ENCODE results near the gene SLC12A4.
"Not testable (repeated sequence)": the region's sequence is repeated elsewhere in the genome, so short reads cannot be mapped to it uniquely, and the experiment has no call there.

SLC12A4 gene

DNA sequence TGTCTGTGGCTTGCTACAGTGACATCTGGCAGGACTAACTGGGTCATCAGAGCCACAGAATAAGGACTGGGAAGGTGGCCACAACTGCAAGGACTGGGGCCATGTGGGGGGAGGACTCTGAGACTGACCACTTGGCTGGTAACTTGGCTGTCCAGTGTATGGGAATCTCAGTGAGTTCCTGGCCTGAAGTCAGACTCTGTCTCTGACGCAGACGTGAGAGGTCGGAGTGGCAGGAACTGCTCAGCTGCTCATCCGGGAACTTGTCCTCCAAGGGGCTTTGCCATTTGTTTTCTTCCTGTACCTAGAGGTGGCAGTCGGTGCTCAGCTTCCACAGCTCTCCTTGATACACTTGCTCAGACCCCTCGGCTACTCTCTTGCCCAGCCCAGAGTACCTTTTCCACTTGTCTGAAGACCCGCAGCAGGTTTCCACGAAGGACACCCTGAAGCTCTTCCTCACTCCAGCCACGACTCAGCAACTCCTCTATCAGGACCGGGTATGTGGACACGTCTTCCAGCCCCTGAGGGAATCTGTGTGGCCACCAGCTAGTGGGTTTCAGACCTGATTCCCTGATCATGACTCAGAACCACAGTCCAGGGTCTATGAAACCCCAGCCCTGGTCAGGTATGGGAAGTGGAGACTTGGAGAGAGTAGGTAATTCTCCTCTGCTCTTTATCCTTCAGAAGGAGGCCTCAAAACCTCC lies 19.2 kb upstream of the SLC12A4 start:
- no peak for DNase-seq

DNA sequence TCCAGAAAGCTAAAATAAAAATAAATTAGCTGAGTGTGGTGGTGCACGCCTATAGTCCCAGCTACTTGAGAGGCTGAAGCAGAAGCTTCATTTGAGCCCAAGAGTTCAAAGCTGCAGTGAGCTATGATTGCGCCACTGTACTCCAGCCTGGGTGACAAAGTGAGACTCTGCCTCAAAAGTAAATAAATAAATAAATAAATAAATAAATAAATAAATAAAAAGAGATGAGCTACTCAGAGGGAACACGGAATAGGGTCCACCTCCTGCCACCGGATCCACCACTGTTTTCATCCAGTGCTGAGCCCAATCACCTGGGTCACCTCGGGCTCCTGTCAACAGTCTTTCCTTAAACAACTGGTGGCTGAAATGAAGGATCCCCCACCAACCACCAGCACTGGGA lies 18.5 kb upstream of the SLC12A4 start:
- no peak for DNase-seq

DNA sequence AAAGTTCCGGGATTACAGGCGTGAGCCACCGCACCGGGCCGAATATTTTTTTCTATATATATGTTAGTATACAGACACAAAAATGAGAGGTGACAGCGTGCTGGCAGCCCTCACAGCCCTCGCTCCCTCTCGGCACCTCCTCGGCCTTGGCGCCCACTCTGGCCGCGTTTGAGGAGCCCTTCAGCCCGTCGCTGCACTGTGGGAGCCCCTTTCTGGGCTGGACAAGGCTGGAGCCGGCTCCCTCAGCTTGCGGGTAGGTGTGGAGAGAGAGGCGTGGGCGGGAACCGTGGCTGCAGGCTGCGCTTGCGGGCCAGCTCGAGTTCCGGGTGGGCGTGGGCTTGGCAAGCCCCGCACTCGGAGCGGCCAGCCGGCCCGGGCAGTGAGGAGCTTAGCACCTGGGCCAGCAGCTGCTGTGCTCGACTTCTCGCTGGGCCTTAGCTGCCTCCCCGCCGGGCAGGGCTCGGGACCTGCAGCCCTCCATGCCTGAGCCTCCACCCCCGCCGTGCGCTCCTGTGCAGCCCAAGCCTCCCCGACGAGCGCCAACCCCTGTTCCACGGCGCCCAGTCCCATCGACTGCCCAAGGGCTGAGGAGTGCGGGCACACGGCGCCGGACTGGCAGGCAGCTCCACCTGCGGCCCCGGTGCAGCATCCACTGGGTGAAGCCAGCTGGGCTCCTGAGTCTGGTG lies 13.7 kb upstream of the SLC12A4 start:
- no peak for DNase-seq

DNA sequence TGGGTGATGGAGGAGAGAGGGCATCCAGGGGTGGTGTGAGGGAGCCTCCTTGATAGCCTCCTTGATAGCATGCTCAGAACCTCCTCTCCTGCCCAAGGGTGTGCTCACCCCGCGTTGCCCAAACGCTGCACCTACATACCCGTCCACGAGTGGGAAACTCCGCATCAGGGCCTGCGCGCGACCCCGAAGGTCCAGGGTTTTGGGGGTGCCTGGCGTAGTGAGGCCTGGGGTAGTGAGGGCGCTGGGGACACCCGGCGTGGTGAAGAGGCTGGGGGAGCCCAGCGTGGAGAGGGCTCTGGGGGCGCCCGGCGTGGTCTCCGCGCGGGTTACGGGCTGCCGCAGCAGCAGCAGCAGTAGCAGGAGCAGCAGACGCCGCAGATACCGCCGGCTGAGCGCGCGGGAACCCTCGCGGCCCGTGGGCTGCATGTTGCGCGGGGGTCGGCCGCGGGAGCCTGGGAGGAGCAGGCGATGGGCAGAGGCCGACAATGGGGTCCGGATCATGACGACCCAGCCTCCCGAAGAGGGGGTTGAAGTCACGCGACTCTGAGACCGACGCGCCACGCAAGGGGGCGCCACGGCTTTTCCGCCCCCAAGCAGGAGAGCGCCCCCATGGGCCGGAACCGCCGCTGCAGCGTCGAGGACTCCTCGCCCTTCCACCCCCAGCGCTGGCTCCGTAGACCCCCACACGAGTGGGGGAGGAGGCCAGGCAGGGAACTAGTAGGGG lies 11.7 kb upstream of the SLC12A4 start, which contains the start of gene DPEP3:
Gene DPEP3 (minus strand): TSS at position 545 of the 724 bp plus-strand sequence. CDS start 119 bp downstream, at position 426.
- no peak for DNase-seq

DNA sequence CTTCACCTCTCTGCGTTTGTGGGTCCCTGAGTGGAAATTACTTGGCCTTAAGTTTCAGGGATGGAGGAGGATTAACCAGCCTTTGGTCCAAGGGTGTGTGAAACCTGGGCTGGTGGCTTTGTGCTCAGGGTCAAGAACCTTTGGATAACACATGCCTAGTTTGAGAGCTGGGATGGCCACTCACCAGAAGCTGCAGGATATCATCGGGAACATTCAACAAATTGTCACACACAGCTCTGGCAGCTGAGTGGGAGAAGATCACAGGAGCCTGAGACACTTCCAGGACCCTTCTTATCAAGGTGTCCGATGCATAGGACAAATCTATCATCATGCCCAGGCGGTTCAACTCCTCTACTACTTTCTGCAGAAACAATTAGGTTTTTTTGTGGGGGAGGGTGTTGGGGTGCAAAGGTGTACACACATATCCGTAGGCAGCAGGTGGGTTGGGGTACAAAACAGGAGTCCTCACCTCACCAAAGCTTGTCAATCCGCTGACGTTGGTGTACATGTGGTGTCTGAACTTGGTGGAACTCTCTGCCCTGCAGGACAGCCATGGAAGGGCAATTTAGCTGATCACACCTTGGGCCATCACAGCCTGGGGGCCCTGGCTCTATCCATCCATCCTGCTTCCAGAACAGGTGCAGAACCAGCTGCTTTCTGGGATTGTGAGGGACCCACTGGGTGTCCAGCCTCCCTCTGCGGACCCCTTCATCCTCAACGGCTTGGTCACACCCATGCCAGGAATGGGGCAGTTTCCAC lies 9.2 kb upstream of the SLC12A4 start:
- DNase-seq: no peak

DNA sequence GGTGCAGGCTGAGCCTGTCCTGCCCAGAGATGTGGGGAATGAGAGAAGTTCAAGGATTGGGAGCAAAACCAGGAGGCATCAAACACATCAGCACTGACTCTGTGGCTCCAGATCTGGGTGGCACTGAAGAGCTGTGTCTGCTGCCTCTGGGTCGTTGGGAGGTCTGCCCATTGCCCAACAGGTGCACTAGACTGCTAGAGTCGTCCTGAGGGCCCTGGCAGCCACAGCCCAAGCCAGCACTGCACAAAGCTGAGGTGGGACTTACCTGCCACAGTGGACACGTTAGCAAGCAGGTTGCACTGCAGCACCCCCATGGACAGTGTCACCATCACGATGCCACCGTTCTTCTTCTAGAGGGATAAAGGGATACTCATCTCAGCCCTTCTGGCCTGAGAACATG lies 8.6 kb upstream of the SLC12A4 start:
- DNase-seq: no peak

DNA sequence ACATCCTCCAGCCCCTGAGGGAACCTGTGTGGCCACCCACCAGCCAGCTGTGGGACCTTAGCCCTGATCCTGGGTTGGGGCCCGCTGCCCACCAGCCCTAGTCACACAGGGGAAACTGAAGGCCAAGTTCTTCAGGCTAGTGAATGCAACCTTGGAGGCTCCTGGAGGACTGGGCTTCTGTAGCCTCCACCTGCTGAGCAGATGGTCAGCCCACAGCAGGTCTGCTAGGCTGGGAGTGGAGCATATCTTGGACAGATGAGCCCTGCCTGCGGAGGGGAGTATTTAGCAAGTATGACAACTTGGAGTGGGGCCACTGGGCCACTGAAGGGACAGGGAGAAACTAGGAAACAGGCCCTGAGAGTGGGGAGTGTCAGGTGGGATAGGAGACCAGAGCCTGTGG lies 7.8 kb upstream of the SLC12A4 start:
- DNase-seq: no peak

DNA sequence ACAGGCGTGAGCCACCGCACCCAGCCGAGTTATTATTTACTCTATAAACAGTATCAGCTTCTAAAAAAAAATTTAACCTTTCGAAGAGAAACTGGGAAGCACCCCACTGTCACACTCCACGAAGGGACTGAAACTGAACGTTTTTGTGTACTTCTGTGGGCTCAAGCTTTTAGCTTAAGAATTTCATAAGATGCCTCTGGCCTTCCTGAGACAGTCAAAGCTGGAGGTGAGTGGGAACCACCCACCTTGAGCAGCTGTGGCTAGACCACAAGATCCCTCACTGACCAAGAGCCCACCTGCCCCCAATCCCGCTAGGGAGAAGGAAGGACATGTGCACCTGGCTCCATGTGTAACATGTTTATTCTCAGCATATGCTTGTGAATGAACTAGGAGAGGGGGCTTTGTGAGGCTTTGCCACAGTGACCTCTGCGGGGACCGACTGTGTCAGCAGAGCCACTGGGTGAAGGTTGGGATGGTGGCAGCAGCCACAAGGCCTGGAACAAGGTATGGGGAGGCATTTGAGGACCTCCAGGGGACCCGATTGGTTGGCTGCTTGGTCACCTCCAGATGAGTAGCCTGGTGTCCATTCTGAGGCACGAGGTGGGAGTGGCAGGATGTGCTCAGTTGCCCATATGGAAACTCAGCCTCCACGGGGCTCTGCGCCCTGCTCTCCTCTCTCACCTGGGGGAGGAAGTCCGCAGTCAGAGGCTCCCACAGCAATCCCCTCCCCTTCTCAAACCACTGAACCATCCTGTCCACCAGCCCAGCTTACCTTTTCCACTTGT lies 7.1 kb upstream of the SLC12A4 start:
- DNase-seq: no peak

DNA sequence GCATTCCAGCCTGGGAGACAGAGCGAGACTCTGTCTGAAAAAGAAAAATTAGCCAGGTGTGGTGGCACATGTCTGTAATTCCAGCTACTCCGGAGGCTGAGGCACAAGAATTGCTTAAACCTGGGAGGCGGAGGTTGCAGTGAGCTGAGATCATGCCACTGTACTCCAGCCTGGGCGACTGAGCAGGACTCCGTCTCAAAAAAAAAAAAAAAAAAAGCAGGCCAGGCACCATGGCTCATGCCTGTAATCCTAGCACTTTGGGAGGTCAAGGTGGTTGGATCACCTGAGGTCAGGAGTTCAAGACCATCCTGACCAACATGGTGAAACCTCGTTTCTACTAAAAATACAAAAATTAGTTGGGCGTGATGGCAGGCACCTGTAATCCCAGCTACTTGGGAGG lies 3.8 kb upstream of the SLC12A4 start:
- DNase-seq: not testable (repeated sequence)

DNA sequence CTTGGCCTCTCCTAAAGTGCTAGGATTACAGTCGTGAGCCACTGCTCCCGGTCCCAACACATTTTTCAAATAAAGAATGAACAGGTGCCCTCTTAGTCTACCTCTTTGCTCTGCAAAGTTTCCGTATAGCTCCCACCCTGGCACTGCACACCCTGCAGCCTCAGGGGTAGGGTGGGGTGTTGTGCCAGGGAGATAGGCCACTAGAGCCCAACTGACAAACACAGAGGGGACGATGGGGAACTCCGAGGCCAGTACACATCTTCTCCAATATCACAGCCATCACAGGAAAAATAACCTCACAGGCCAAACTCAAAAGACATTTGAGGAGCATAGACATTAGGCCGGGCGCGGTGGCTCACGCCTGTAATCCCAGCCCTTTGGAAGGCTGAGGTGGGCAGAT lies 2.7 kb upstream of the SLC12A4 start:
- DNase-seq: no peak

DNA sequence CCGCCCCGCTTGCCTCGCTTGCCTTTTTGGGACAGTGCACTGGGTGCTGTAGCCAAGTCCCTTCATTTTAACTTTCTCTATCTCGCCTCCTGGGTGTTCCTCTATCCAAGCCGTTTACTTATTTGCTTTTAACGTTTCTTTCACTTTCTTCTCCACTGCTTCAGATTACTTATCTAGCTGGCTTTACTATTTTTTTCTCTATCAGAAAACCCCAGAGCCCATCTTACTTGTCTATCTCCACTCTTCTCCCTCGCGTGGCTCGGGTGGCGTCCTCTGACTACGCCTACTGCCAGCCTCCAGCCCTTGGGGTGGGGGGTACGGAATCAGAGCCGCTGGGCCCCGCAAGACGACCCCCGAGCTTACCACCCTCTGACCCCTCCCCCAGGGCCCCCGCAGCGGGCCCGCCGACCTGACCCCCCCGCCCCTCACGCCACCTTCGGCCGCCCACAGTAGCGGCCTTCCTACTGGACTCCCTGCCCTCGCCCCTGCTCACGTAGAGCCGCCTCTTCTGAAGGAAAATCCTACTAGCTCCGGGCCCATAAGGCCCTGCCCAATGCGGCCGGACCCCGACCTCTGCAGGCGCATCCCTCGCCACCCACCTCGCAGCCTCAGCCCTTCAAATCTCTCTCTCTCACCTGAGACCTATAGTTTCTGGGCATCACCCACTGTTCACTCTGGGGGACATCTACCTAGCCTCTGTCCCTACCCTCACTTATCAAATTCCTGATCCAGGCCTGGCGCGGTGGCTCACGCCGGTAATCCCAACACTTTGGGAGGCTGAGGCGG lies 1.0 kb upstream of the SLC12A4 start:
- DNase-seq: no peak

DNA sequence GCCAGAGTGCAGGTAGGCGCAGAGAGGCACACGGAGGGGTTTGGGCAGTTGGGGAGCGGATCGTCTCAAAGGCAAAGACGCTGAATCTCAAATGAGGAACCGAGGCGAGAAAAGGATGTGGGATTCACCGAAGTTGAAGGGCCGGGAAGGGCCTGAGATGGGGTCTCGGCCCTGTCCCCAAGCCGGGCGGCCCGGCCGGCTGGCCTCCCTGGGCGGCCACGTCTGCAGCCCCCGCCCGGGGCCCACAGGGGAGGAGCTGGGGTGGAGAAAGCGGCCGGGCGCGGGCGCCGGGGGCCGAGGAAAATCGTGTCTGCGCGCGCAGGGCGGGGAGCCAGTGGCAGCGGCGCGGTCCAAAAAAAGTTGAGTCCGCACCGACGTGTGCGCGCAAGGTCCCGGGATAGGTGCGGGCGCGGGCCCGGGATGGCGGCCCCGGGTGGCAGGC lies 458 bp downstream of the SLC12A4 start:
- DNase-seq: no peak

DNA sequence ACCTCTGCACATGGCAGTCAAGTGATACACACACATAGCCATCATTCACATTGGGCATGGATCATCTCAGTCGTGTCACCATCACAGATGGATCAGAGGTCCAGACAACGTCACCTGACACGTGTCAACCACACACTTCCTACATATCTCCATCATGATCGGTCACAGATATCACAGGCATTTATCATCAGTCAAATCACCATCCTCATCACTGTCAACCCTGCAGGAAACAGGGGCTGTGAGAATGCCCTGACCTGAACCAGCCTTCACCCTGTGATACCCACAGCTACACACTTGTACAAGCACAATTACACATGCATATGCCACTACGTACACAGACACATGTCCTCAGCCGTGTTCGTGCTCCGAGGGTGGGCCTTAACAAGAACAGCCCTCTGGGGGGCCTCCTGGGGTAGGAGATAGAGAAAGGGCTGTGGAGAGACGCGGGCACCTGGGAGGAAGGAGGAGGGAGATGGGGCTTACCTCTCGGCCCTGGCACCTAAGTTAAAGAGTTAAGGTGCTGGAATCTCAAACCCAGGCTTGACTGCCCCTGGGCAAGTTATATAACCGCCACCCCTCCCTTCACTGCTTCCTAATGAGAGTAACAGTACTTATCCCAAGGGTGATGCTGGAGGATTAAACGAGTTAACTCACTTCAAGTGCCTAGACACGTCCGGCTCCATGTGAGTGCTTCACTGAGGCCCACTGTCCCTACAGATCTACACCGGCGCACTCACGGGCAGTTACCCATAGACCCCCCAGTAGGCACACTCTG lies 1.1 kb downstream of the SLC12A4 start:
- no peak for DNase-seq

DNA sequence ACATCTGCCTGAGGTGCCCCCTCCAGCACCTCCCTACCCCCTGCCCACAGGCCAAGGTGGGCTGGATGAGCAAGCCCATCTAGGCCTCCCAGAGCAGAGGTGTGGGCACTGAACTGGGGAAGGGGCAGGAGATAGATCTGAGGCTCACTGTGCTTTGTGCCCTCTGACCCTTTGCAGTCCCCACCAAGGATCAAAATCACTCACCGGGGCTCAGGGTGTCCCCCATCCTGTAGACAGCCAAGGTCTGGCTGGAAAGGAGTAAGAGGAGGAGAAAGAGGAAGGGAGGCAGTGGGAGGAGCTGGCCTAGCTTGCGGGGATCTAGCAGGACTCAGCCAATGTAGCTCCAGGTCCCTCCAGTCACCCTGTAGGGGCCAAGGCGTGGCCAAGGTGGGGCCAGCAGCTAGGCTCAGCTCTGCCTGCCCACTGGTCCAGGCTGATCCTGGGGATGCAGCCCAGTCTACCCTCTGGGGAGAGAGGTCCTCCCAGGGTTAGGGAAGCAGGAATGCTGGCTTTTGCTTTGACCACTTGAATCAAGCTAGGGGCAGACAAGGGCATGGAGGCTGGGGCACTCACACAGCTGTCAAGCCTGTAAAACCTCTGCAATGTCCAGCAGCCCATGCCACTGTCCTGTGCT lies 1.8 kb downstream of the SLC12A4 start:
- DNase-seq: no peak

DNA sequence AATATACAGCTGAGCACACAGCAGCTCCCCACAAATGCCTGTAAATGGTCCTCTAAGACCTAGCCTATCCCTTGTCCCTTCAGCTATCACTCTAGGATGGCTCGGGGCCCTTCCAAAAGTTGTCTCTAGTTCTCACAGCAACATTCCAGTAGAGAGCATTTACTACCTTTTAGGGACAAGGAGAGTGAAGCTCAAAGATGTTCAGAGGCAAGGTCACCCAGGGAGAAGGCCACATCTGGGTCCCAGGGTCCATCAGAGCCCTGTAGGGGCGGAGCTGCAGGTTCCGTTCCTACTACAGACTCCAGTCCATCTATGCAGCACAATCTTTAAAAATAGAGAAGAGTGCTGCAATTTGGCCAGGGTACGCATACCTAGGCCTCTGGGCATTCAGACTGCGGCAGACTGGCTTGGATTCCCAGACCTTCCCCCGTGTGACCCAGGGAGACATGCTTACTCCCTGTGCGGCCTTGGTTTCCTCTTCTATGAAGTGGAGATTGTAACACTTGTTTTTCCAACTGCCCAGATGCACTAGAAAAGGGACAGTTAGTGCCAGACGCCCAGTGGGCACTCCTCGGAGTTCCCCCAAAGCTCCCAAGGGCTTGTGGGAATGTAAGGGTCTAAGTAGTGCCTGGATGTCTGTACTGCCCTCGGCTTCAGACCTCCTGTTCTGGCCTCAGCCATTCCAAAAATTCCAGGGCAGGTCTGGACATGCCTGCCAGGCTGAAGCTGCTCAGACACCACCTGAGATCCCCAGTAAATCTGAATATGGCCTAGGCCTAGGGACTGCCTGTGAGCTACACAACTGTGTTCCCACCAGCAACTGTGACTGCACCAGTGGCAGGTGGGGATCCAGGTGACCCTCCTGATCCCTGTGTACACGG lies 2.5 kb downstream of the SLC12A4 start:
- no peak for DNase-seq

DNA sequence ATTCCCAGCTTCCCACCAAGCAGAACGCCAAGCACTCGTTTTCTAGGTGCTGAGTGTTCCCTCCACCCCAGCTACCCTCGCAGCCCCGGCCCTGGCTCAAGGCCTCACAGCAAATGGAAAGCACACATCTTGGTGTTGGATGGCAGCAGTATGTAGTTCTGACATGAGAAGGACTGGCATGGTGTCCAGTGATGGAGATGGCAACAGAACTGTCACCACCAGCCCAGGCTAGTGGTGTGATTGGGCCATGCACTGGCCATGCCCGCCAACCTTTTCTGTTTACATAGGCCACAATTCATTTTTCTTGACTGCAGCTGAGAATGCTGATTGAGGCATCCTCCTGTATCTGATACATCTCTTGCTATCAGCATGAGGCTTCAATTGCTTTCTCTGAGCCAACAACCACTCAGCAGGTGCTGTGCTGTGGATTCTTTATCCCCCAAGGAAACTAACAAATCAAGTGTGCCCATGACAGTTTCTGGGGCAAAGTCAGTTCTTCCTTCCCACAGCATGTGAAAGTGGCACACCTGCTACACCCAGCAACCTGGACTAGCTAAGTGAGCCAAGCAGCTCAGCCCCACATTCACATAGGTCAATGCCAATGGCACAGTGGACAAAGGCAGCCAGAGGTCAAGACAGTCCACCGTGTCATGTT lies 3.8 kb downstream of the SLC12A4 start:
- DNase-seq: no peak

DNA sequence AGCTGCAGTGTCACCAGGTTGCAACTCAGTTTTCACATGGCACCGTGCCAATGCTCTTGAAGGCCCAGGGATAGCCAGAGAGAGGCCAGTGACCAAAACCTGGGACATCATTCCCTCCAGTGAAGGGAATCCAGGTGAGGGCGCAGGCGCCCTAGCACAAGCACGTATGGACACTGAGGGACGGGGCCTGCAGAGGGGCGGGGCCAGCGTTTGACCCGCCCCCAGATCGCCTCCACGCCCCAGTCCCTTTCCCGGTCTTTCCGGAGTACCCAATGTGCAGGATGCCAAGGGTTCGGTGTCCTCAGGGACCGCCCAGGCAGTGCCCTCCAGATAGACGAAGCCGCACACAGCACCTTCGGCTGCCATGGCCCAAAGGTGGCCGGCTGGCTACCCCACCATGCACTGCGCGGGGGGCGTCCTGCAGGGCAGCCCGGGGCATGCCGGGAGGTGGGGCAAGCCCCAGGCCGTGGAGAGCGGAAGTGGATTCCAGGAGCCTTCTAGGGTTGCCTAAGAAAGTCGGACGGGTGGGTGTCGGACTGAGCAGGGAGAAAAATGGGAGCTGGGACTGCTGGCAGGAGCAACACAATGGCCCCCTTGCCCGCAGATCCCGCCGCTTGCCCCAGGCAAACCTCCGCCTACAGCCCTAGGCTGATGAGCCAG lies 4.6 kb downstream of the SLC12A4 start:
- DNase-seq: no peak

DNA sequence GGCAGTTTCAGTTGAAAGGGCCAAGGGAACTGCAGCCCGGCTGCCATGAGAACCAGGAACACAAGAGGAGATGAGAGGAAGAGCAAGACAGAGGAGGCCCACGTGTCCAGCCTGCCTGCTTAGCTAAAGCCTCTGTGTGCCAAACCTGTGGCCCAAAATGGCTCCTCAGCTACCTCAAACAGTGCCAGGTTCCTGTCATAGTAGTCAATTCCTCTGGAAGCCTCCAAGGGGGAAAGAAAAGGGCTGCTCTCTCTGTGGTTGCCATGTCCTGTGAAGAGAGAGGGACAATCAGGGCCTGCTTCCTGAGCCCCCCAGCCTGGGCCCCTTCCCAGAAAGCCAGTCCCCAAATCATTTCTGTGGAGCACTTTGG lies 5.2 kb downstream of the SLC12A4 start:
- DNase-seq: no peak
